Measurements from ENCODE around the gene SELENOI.

SELENOI gene

DNA sequence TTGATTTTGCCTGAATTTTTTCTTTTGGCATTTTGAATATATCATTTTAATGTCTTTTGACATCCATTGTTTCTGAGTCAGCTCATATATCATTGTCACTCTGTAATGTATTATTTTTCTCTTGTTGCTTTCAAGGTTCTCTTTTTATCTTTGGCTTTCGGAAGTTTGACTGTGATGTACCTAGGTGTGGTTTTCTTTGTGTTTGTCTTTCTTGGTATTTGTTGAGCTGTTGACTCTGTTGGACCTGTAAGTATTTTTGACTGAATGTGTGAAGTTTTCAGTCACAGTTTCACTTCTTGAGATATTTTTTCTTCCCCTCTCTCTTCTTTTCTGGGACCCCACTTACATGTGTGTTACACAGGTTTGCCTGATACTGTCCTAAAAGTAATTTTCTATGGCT lies 30.9 kb downstream of the SELENOI start:
- Histone ChIP-seq H3K27ac (ENCODE audit: low read depth, low read length) (no peak overlapping the region), H3K9me2 (replicated peaks; ENCODE audit: insufficient read depth, low read length) (no peaks in the 10 kb centered on the region), H3K79me2 (ENCODE audit: insufficient read depth, low read length) (no peaks in the 10 kb centered on the region), H3K4me3 (ENCODE audit: insufficient read depth, low read length, poor library complexity, severe bottlenecking) (no peak overlapping the region), H4K20me1 (ENCODE audit: low read depth, low read length) (no peaks in the 10 kb centered on the region), H3F3A (ENCODE audit: insufficient read depth) (no peaks in the 10 kb centered on the region), H3K9me3 (ENCODE audit: insufficient read depth, low read length) (no peaks in the 10 kb centered on the region), H3K36me3 (ENCODE audit: low read length) (peaks cover 22% of the 10 kb centered on the region; the same call in 1 of the 2 replicates), H2AFZ (ENCODE audit: low read depth, low read length, severe bottlenecking) (no peak overlapping the region), H3K9ac (ENCODE audit: low read length) (no peak overlapping the region), H3K4me2 (ENCODE audit: low read depth, low read length, poor library complexity, severe bottlenecking) (no peak overlapping the region), H3K27me3 (ENCODE audit: low read length) (no peaks in the 10 kb centered on the region)
- TF ChIP-seq, protein P1, sequence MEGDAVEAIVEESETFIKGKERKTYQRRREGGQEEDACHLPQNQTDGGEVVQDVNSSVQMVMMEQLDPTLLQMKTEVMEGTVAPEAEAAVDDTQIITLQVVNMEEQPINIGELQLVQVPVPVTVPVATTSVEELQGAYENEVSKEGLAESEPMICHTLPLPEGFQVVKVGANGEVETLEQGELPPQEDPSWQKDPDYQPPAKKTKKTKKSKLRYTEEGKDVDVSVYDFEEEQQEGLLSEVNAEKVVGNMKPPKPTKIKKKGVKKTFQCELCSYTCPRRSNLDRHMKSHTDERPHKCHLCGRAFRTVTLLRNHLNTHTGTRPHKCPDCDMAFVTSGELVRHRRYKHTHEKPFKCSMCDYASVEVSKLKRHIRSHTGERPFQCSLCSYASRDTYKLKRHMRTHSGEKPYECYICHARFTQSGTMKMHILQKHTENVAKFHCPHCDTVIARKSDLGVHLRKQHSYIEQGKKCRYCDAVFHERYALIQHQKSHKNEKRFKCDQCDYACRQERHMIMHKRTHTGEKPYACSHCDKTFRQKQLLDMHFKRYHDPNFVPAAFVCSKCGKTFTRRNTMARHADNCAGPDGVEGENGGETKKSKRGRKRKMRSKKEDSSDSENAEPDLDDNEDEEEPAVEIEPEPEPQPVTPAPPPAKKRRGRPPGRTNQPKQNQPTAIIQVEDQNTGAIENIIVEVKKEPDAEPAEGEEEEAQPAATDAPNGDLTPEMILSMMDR (IDR thresholded peaks at IDR 0.05; ENCODE audit: insufficient read depth, low read length, poor library complexity, severe bottlenecking) = no peak
- TF ChIP-seq EZH2phosphoT487 (conservative IDR thresholded peaks at IDR 0.05; ENCODE audit: low read length) = no peak

DNA sequence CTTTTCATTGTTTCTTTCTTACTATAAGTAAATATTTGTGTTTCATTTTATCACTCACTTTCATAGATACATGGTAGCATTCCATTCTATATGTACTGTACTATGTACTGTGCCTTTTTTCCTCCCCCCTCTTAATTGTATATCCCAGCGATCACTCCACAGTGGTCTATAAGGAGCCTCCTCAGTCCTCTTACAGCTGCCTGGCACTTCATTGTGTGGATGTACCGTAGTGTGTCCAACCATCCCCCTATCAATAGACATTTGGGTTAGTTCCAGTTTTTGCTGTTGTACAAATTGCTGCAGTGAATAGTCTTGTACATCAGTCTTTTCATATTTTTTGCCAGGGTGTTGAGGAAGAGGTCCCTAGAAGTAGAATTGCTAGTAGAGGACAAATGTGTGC lies 34.3 kb downstream of the SELENOI start:
- Histone ChIP-seq H4K20me1 (ENCODE audit: low read depth, low read length) (no peaks in the 10 kb centered on the region), H3K36me3 (ENCODE audit: low read length) (peaks cover 14% of the 10 kb centered on the region; the same call in 1 of the 2 replicates), H3K9me3 (ENCODE audit: insufficient read depth, low read length) (no peaks in the 10 kb centered on the region), H3K79me2 (ENCODE audit: insufficient read depth, low read length) (no peaks in the 10 kb centered on the region), H3F3A (ENCODE audit: insufficient read depth) (0 out of 2 replicates have a peak, but pooled peaks cover 4% of the 10 kb centered on the region), H2AFZ (ENCODE audit: low read depth, low read length, severe bottlenecking) (no peak overlapping the region), H3K27me3 (ENCODE audit: low read length) (no peaks in the 10 kb centered on the region), H3K9me2 (replicated peaks; ENCODE audit: insufficient read depth, low read length) (no peaks in the 10 kb centered on the region), H3K27ac (ENCODE audit: low read depth, low read length) (no peak overlapping the region), H3K4me2 (ENCODE audit: low read depth, low read length, poor library complexity, severe bottlenecking) (no peak overlapping the region), H3K9ac (ENCODE audit: low read length) (no peak overlapping the region), H3K4me3 (ENCODE audit: insufficient read depth, low read length, poor library complexity, severe bottlenecking) (no peak overlapping the region)
- no peak for TF ChIP-seq EZH2phosphoT487 (conservative IDR thresholded peaks at IDR 0.05; ENCODE audit: low read length)
- TF ChIP-seq, protein P1 (IDR thresholded peaks at IDR 0.05; ENCODE audit: insufficient read depth, low read length, poor library complexity, severe bottlenecking) = no peak

DNA sequence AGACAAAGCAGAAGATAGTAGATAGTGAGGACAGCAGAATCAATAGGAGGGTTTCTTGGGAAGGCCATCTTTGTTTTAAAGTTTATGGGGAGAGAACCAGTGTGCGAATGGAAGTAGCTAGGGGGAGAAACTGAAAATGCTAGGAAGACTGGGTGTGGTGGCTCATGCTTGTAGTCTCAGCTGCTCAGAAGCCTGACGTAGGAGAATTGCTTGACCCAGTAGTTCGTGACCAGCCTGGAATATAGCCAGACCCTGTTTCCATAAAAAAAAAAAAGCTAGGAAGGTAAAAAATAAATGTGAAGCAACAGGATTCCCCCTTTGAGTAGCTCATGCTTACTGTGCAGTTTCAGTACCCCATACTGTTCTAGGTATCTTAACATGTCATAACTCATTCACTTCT lies 36.6 kb downstream of the SELENOI start:
- H3K36me3 ChIP-seq (ENCODE audit: low read length) = peaks cover 25% of the 10 kb centered on the region; the same call in 1 of the 2 replicates
- no peak overlapping the region for H3K9ac ChIP-seq (ENCODE audit: low read length)
- no peaks in the 10 kb centered on the region; the same call in 1 of the 2 replicates for H4K20me1 ChIP-seq (ENCODE audit: low read depth, low read length)
- H3K4me3 ChIP-seq (ENCODE audit: insufficient read depth, low read length, poor library complexity, severe bottlenecking) = no peak overlapping the region
- H3K9me3 ChIP-seq (ENCODE audit: insufficient read depth, low read length) = no peaks in the 10 kb centered on the region
- no peaks in the 10 kb centered on the region for H3K79me2 ChIP-seq (ENCODE audit: insufficient read depth, low read length)
- 0 out of 2 replicates have a peak, but pooled peaks cover 9% of the 10 kb centered on the region for H3F3A ChIP-seq (ENCODE audit: insufficient read depth)
- no peaks in the 10 kb centered on the region for H3K27me3 ChIP-seq (ENCODE audit: low read length)
- H3K27ac ChIP-seq (ENCODE audit: low read depth, low read length) = no peak overlapping the region
- H3K4me2 ChIP-seq (ENCODE audit: low read depth, low read length, poor library complexity, severe bottlenecking) = no peak overlapping the region
- TF ChIP-seq EZH2phosphoT487 (conservative IDR thresholded peaks at IDR 0.05; ENCODE audit: low read length) = no peak
- TF ChIP-seq, protein P1 (IDR thresholded peaks at IDR 0.05; ENCODE audit: insufficient read depth, low read length, poor library complexity, severe bottlenecking) = no peak
- no peaks in the 10 kb centered on the region for H3K9me2 ChIP-seq (replicated peaks; ENCODE audit: insufficient read depth, low read length)
- H2AFZ ChIP-seq (ENCODE audit: low read depth, low read length, severe bottlenecking) = no peak overlapping the region
